Right lobe of liver (tissue), 6 donors: ENCODE measurements around the gene B3GALT6. TPM values are rescaled to one million over a fixed set of nuclear protein-coding genes. Genes with fewer than 3 reads are reported as not detected.

Source experiments
- ATAC-seq, 4 donors: fragments of 200-7000 bp; cut with Tn5 transposase; one replicate each; pipeline ENCODE4 v1.9.1; 2020; ENCODE audit warnings: mild to moderate bottlenecking in 4 of 4, moderate library complexity in 4 of 4
- DNase-seq, 3 donors: peaks; one replicate each; pipeline ENCODE4 v3.0.0-alpha.2; 2020
- H3K27ac ChIP-seq, 3 donors: fragments of 200-600 bp; one replicate each; pipeline ENCODE4 v1.8.0; 2022
- H3K27me3 ChIP-seq, 2 donors: fragments of 200-600 bp; one replicate each; pipeline ENCODE4 v1.8.0; 2022
- H3K36me3 ChIP-seq, 4 donors: fragments of 200-600 bp; sonication (generic) in 1 of 4; one replicate each; pipeline versions ENCODE4 v1.5.1 to v1.8.0; 2017 to 2022; ENCODE audit warnings: control low read depth in 1 of 4
- H3K4me1 ChIP-seq, 4 donors: fragments of 200-600 bp; sonication (generic) in 1 of 4; one replicate each; pipeline versions ENCODE4 v1.5.1 to v1.8.0; 2017 to 2022; ENCODE audit warnings: control low read depth in 1 of 4
- H3K4me3 ChIP-seq, 3 donors: fragments of 200-600 bp; one replicate each; pipeline ENCODE4 v1.8.0; 2022
- H3K9me3 ChIP-seq, 4 donors: fragments of 200-600 bp; sonication (generic) in 1 of 4; one replicate each; pipeline versions ENCODE4 v1.5.1 to v1.8.0; 2017 to 2022; ENCODE audit warnings: control low read depth in 1 of 4
- POLR2A ChIP-seq: fragments of 450-650 bp; IDR thresholded peaks from one replicate; pipeline ENCODE4 v1.6.1; 2017; ENCODE audit warnings: antibody characterized with exemption, mild to moderate bottlenecking
- WGBS: methylation state at CpG from one replicate; pipeline ENCODE4 v1.1.6; 2018; ENCODE audit warnings: low coverage, low lambda C conversion rate; ENCODE audit not compliant: insufficient coverage; ENCODE audit errors: missing lambda C conversion rate; 5-methylcytosine and 5-hydroxymethylcytosine counted together
- intact Hi-C, 2 donors: fragments of 100-400 bp; cut with DNase I; formaldehyde crosslinking; loops; one replicate each; pipeline versions ENCODE4 v1.11.2 to v1.14.1; 2022
- total RNA-seq, 6 experiments: library from RNA; depleted of rRNA in 2 of 6; stranded (reverse); fragments of >200 nt in 2 of 6; fragmentation: NEBNext Ultra II Directional in 3 of 6; extraction: Animal tissue kit (Norgen Biotek cat#: 25700) in 3 of 6; gene quantifications; one replicate each; pipeline versions ENCODE4 v1.1.0 to v1.2.4, GENCODE V29; 2016 to 2023
- TF ChIP-seq, protein P1 (sequence below), 4 donors: fragments of 200-600 bp in 3 of 4; fragments of 450-650 bp in 1 of 4; IDR thresholded peaks; one replicate each; pipeline versions ENCODE4 v1.5.1 to v1.8.0; 2016 to 2022; ENCODE audit warnings: antibody characterized with exemption in 4 of 4, mild to moderate bottlenecking in 2 of 4
- donor health status: DM: no; HTN: yes; CAD: no.
- donor health status: DM: no; HTN: no; CAD: no.
- donor health status: DM: no; HTN: no; CAD: no.
- donor health status: DM: no; HTN: yes; CAD: no.
- donor health status: DM: no; HTN: yes; CAD: no.

Gene B3GALT6
- total RNA-seq, 6 experiments from 2014 or later: 6.3 to 14.3 (median 7.8) TPM

DNA sequence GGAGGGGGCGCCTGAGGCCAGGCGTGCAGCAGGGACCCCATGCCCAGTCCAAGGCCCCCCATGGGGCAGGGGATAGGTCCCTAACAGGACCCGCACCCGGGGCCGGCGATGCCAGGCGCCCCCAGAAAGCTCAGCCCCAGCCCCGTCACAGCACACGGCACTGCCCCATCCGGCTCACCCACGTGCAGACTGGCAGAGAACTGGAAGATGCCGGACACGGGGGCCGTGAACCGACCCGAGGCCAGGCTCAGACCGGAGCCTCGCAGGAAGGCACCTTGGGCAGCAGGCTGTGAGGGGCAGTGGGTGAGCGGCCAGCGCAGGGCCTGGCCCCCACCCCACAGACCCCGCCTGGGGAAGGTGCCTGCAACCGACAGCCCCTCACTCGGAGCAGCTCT lies 11.2 kb downstream of the B3GALT6 start:
- H3K4me3 ChIP-seq: no peak overlapping the region
- TF ChIP-seq POLR2A: no peak
- TF ChIP-seq, protein P1, sequence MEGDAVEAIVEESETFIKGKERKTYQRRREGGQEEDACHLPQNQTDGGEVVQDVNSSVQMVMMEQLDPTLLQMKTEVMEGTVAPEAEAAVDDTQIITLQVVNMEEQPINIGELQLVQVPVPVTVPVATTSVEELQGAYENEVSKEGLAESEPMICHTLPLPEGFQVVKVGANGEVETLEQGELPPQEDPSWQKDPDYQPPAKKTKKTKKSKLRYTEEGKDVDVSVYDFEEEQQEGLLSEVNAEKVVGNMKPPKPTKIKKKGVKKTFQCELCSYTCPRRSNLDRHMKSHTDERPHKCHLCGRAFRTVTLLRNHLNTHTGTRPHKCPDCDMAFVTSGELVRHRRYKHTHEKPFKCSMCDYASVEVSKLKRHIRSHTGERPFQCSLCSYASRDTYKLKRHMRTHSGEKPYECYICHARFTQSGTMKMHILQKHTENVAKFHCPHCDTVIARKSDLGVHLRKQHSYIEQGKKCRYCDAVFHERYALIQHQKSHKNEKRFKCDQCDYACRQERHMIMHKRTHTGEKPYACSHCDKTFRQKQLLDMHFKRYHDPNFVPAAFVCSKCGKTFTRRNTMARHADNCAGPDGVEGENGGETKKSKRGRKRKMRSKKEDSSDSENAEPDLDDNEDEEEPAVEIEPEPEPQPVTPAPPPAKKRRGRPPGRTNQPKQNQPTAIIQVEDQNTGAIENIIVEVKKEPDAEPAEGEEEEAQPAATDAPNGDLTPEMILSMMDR (IDR thresholded peaks at IDR 0.05): no peak
- DNase-seq (no peak), ATAC-seq (no peak)
- WGBS: no CpG with 5 or more reads among the region's 23 CpGs
- no peaks in the 10 kb centered on the region for H3K27me3 ChIP-seq
- H3K4me1 ChIP-seq: peaks cover 0 to 10% (median 0%) of the 10 kb centered on the region in 4 donors
- intact Hi-C loops: loop anchor here (5.0 to 10.0 kb wide), 2 partner anchors 52 to 121 kb away; no protein-coding TSS in a partner anchor
- H3K27ac ChIP-seq: no peak overlapping the region
- H3K9me3 ChIP-seq: no peaks in the 10 kb centered on the region
- H3K36me3 ChIP-seq: no peaks in the 10 kb centered on the region

DNA sequence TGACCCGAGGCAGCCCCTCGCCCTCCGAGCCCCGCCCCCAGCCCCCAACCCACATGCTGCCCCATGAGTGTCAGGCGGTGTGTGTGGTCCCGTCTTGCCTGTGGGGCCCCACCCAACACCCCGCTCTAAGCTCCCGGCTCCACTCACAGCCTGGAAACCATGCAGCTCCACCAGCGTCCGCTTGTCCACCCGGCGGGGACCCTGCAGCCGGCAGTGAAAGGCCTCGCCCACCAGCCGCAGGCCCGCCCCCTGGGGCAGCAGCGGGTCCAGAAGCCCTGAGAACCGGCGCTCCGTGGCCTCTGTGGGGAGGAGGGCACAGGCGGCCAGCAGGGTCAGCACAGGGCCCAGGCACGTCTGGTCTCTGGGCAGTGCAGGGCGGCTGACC lies 11.8 kb downstream of the B3GALT6 start:
- ATAC-seq (no peak), DNase-seq (no peak)
- intact Hi-C loops: loop anchor here (5.0 to 10.0 kb wide), 2 partner anchors 51 to 121 kb away; no protein-coding TSS in a partner anchor
- Histone ChIP-seq H3K36me3 (no peaks in the 10 kb centered on the region), H3K4me3 (no peak overlapping the region), H3K4me1 (peaks cover 0 to 10% (median 0%) of the 10 kb centered on the region in 4 donors), H3K9me3 (no peaks in the 10 kb centered on the region), H3K27ac (no peak overlapping the region), H3K27me3 (no peaks in the 10 kb centered on the region)
- TF ChIP-seq POLR2A: no peak
- TF ChIP-seq, protein P1 (IDR thresholded peaks at IDR 0.05): no peak
- WGBS: 40% methylated on average over 1 of the region's 23 CpGs

DNA sequence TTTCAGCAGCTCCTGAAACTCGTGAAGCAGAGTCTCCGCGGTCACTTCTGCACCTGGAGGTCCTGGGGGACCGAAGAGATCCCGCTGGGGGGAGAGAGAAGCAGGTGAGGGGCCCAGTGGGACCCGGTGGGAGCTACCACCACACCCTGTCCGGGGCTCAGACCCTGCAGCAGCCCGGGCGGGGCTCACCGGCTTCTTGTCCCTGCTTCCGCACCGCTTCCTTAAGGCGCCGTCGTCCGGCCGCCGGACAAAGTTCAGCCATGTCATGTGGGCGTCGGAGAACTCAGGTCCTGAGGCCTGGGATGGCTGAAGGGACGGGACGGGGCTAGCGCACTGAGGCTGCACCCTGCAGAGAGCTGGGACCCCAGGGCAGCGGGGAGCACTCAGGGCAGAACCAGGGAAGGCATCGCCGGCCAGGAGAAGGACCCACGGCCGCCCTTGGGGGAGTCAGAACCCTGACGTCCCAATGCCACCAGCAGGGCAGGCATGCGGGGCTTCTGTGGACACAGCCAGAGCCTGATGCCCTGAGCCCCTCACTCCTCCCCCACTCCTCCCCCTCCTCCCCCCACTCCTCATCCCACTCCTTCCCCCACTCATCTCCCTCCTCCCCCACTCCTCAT lies 12.3 kb downstream of the B3GALT6 start:
- TF ChIP-seq, protein P1 (IDR thresholded peaks at IDR 0.05): no peak
- no peak for TF ChIP-seq POLR2A
- H3K27me3 ChIP-seq: no peaks in the 10 kb centered on the region
- DNase-seq (no peak), ATAC-seq (no peak)
- peaks cover 0 to 9% (median 0%) of the 10 kb centered on the region in 4 donors for H3K4me1 ChIP-seq
- intact Hi-C loops: loop anchor here (5.0 to 10.0 kb wide), 2 partner anchors 50 to 122 kb away; no protein-coding TSS in a partner anchor
- WGBS: 81% methylated on average over 3 of the region's 30 CpGs
- H3K36me3 ChIP-seq: no peaks in the 10 kb centered on the region
- H3K9me3 ChIP-seq: no peaks in the 10 kb centered on the region
- H3K27ac ChIP-seq: no peak overlapping the region
- no peak overlapping the region for H3K4me3 ChIP-seq

DNA sequence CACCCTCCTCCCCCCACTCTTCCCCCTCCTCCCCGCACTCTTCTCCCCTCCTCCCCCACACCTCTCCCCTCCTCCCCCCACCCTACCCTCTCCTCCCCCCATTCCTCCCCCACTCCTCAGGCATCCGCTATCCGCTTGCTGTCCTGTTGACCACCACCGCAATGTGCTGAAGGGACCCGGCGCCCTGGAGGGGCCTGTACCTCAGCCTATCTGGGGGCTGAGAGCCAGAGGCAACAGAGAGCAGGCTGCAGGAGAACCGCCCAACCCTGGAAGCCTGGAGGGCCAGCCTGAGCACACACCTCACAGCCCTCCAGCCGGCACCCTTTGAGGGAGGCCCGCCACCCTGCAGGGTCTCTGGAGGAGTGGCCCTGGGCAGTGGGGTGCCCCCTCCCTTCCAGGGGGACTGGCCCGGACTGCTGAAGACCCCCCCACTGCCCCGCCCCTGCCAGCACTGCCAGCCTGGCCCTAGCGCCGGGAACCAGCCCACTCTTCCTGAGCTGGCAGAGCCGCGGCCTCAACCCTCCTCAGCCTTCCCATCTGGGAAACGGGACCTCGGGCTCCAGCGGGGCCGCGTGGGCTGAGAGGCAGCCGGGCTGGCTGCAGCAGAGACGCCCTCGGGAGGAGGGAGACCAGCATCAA lies 13.3 kb downstream of the B3GALT6 start:
- Histone ChIP-seq H3K4me1 (no peaks in the 10 kb centered on the region), H3K4me3 (no peak overlapping the region), H3K9me3 (no peaks in the 10 kb centered on the region), H3K36me3 (no peaks in the 10 kb centered on the region), H3K27me3 (no peaks in the 10 kb centered on the region), H3K27ac (no peak overlapping the region)
- DNase-seq (peak in 1 of 3 donors; percentile 49), ATAC-seq (no peak)
- intact Hi-C loops: loop anchor here in 1 of 2 donors (10.0 kb wide), 1 partner anchor 50 kb away; no protein-coding TSS in a partner anchor
- TF ChIP-seq, protein P1 (IDR thresholded peaks at IDR 0.05): no peak
- TF ChIP-seq POLR2A: no peak
- WGBS: 86% methylated on average over 6 of the region's 23 CpGs
